Left ventricle myocardium superior (tissue), 1 donor: ENCODE measurements around the gene CAPZB. TPM values are rescaled to one million over a fixed set of nuclear protein-coding genes. Genes with fewer than 3 reads are reported as not detected.
A peak's percentile ranks its signal among the peaks of the same experiment; 100 is the strongest.

Experiments
- ATAC-seq: fragments of 200-7000 bp; cut with Tn5 transposase; one replicate; pipeline ENCODE4 v1.9.1; 2020; ENCODE audit warnings: mild to moderate bottlenecking, moderate library complexity
- DNase-seq: peaks from one replicate; pipeline ENCODE4 v3.0.0-alpha.2; 2020
- intact Hi-C: fragments of 100-400 bp; cut with micrococcal nuclease; formaldehyde crosslinking; loops from one replicate; pipeline ENCODE4 v1.11.0; 2022
- total RNA-seq: library from RNA; stranded (reverse); fragmentation: NEBNext Ultra II Directional; extraction: Animal tissue kit (Norgen Biotek cat#: 25700); gene quantifications from one replicate; pipeline ENCODE4 v1.2.1, GENCODE V29; 2021
- donor health status: DM: no; HTN: yes; CAD: no; lungs with severe emphysema.

The CAPZB gene
- total RNA-seq, 1 donor from 2014 or later, result 252 TPM

DNA sequence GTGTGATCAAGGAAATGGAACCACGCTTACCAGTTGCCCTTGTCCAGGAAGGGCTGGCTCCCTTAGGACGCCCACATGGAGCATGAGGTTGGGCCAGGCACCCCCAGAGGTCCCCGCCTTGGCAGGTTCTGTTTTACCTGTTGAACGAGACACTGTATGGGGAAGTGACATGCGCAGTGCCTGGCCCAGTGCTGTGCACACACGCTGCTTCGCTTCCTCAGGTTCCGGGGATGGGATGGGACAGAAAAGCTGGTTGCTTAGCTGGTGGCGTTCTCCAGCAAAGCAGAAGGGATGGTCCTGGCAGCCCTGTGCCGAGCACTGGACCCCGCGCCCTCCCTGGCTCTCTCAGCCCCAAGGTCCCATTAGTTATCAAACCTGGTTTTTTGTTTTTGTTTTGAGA, 152.5 kb downstream of the CAPZB start:
- no peak for ATAC-seq
- intact Hi-C loops, result no loop called here
- no peak for DNase-seq

DNA sequence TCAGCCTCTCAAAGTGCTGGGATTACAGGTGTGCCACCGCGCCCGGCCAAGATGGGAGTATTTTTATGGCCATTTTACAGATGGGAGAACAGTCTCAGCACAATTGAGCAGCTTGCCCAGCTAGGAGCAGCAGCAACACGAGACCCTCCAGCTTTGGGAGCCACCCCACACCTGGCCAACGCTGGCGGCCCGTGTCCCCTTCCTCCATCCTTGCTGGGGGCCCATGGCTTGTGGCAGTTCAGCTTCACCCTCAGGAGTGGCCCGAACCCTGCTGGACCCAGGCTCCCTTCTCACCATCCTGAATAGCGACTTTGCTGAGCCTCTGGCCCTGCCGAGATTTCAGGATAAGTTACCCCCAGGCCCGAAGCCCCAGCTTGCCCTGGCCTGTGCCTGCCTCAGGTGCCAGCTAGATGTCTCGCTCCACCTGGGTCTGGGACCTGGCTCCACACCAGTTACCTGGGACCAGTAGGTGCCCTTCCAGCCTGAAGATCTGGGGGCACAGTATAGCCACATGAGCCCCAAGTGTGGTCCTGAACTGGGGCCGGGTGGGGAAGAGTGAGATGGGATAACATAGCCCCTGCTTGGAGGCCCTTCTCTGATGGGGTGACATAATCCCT, 154.0 kb downstream of the CAPZB start:
- intact Hi-C loops, result no loop called here
- no peak for DNase-seq
- no peak for ATAC-seq

DNA sequence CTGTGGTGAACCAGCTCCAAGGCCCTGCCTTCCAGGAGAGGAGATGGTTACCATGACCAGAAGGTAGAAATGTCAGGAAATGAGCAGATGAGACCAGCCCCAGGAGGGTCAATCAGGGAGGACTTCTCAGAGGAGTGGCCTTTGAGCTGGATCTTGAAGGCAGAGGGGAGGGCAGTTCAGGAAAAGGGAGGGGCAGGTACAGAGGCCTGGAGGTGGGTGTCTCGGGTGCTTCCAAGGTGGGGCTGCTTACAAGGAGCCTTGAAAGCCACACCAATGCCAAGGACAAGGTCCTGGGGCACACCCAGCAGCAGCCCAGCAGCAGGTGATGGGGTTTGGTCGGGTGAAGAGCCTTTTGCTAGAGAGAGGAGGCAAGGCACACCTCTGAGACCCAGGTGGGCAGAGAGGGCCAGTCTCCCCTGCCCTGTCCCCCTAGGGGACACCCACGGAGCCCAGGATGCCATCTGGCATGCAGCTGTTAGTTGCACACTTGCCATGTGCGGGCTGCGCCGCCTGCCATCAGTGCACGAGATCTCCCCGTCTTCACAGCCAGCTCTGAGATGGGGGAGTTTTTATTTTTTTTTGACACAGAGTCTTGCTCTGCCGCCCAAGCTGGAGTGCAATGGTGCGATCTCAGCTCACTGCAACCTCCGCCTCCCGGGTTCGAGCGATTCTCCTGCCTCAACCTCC, 154.7 kb downstream of the CAPZB start:
- intact Hi-C loops, result no loop called here
- no peak for ATAC-seq
- no peak for DNase-seq

DNA sequence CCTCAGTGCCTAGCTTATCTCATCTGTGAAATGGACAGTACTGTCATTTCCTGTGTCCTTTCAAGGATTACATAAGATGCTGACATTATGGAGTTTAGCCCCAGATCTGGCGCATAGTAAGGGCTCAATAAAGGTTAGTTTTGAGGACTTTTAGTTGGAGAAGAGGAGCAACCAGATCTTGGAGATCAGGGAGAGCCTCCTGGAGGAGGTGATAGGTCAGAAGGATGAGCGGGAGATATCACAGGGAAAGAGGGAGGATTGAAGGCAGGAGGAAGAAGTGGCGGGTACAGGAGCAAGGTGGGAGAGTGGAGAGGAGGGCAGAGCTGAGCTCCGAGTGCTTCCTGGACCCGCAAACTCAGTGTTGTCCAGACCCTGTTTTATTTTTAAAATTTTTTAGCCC, 155.7 kb downstream of the CAPZB start:
- ATAC-seq (no peak), DNase-seq (no peak)
- intact Hi-C loops, result no loop called here

GRCh38 chr1:19329188-19329587, 156.2 kb downstream of the CAPZB start:
- DNase-seq (no peak), ATAC-seq (no peak)
- intact Hi-C loops, result no loop called here

DNA sequence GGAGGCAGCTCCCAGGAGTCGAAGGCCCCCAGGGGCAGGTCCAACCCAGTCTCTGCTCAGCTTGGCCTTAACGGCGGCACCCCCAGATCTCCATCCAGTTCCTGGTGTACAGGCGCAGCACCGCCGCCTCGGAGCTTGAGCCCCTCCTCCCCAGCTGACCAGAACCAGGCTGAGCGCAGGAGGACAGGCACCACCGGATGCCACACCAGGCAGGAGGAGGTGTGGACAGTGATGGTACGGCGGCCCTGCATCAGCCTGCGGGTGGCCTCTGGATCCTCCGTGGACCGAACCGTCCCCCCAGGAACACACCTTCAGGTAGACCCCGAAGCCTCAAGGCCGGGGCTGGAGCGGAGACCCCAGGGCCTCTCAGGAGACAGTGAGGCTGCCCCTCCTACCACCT, 156.9 kb downstream of the CAPZB start:
- DNase-seq (no peak), ATAC-seq (no peak)
- intact Hi-C loops, result no loop called here

GRCh38 chr1:19327736-19328135, 157.6 kb downstream of the CAPZB start:
- ATAC-seq (no peak), DNase-seq (peak; percentile 3)
- intact Hi-C loops, result no loop called here

DNA sequence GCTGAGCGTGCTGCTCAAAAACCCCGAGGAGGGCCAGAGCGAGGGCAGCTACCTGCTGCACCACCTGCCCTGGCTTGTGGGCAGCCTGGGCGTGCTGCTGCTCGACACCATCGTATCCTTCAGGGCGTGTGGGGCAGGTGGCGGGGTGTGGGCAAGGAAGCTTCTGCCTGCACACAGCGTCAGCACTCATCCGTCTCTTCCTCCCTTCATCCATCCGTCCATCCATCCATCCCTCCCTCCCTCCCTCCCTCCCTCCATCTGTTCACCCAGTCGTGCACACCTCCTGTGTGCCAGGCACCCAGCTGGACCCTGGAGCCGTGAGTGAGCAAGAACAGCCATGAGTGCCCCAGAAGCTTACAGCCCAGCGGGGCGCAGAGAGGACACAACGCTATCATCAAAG, 158.0 kb downstream of the CAPZB start:
- intact Hi-C loops, result no loop called here
- no peak for ATAC-seq
- DNase-seq, result peak; percentile 16

DNA sequence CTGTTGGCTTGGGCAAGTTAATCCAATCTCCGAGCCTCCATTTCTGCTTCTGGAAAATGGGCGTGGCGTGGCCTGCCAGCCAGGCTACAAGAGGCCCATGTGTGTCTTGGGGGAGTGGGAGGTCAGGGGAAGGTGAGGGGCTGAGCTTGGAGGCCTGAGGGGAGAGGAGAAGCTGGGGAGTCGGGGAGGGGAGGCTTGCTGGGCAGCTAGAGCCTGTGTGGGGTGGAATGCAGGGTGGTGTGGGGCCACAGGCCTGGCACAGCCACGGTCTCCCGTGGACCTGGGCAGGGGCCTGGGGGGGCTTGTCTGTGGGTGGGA, 158.6 kb downstream of the CAPZB start:
- intact Hi-C loops, result no loop called here
- peak; percentile 23 for DNase-seq
- no peak for ATAC-seq

- intact Hi-C loops, result no loop called here
- ATAC-seq, result no peak
- peak; percentile 26 for DNase-seq
Observed at GRCh38 chr1:19325958-19326747, 159.2 kb downstream of the CAPZB start.

DNA sequence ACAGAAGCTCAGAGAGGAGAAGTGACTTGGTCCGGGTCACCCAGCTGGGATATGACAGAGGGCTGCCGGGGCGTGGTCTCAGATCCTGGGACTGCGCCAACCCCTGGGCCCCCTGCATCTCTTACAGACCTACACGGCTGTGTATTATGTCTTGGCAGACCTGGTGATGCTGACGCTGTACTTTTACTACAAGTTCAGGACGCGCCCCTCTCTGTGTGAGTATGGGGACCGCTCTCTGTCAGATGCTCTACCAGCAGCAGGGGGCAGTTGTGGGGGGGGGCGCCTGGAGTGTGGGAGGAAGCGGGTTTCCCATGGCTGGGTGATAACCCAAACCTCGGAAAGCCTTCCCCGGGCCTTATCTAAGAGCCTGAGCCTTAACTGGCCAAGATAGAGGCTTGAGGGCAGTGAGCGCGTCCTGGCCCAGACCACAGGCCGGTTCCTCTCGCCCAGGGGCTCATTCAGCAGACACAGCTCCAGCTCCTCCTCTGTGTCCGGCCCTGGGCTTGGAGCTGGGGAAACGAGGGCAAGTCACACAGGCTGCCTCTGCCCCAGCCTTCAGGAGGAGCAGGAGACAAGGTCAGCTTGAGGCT, 159.9 kb downstream of the CAPZB start:
- intact Hi-C loops, result no loop called here
- DNase-seq (peak; percentile 11), ATAC-seq (no peak)

DNA sequence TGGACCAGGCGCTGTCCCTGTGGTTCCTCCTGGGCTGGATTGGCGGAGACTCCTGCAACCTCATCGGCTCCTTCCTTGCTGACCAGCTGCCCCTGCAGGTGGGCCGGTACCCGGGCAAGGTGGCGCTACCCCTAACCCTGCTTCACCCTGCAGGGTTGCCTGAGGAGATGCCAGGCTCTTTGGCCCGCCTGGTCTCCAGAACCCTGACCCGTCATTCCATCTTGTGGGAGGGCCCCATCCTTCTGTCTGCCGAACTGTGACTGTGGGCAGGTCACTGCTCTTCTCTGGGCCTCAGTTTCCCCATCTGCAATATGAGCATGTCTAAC, 160.7 kb downstream of the CAPZB start:
- peak; percentile 17 for DNase-seq
- no peak for ATAC-seq
- intact Hi-C loops, result no loop called here

DNA sequence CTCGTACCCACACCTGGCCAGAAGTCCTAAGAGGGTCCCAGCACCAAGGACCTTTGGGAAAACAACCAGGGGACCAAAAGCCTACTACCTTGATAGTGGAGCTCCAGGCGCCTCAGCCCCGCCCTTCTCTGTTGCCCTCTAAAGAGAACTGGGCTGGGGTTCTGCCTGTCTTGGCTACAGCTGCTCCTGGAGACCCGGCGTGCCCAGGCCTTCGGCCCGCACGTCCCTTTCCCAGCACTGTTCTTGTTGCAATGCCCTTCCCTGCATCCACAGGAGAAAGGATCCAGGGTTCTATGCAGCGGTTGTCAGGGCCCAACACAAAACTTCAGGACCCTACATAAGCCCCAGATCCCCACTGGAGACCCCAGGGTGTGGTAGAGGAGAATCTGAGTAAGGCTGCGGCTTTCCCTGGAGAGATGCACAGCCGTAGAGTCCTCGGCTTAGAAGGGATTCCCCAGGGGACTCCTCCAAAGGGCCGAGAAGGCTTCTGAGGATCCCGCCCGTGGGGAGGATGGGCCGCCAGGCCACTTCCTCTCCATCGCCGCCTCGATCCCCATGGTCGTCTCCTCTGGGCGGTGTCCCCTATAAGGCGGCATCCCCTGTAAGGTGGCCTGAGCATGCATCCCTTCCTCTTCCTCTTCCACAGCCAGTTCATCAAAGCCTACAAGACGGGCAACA, 161.2 kb downstream of the CAPZB start:
- ATAC-seq (no peak), DNase-seq (peak; percentile 10)
- intact Hi-C loops, result no loop called here

DNA sequence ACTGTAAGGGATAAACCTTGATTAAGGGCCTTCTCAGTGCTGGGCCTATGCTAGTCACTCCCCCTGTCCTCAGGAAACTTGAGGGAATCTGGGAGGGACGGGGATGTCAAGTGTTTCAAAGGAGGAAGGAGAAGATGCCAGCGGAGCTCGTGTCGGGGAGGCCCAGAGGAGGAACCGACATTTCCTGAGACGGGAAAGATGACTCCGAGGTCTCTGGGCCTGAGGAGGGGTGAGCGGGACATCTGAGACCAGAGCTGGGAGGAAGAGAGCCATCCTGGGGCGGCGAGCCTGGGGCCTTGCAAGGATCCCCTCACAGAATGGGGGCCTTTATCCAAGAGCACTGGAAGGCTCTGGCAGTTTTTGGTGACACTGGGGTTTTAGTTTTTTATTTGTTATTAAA, 162.9 kb downstream of the CAPZB start:
- intact Hi-C loops, result no loop called here
- ATAC-seq, result no peak
- peak; percentile 15 for DNase-seq

DNA sequence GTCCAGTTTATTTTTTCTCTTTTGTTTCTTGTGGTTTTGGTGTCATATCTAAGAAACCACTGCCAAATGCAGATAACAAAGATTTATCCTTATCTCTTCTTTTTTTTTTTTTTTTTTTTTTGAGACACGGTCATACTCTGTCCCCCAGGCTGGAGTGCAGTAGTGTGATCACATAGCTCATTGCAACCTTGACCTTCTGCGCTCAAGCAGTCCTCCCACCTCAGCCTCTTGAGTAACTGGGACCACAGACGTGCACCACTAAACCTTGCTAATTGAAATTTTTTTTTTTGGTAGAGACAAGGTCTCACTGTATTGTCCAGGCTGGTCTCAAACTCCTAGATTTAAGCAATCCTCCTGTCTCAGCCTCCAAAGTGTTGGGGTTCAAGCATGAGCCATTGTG, 164.3 kb downstream of the CAPZB start:
- DNase-seq (no peak), ATAC-seq (no peak)
- intact Hi-C loops, result no loop called here

- intact Hi-C loops, result no loop called here
- DNase-seq (no peak), ATAC-seq (no peak)
Observed at GRCh38 chr1:19319196-19319595, 166.1 kb downstream of the CAPZB start.

DNA sequence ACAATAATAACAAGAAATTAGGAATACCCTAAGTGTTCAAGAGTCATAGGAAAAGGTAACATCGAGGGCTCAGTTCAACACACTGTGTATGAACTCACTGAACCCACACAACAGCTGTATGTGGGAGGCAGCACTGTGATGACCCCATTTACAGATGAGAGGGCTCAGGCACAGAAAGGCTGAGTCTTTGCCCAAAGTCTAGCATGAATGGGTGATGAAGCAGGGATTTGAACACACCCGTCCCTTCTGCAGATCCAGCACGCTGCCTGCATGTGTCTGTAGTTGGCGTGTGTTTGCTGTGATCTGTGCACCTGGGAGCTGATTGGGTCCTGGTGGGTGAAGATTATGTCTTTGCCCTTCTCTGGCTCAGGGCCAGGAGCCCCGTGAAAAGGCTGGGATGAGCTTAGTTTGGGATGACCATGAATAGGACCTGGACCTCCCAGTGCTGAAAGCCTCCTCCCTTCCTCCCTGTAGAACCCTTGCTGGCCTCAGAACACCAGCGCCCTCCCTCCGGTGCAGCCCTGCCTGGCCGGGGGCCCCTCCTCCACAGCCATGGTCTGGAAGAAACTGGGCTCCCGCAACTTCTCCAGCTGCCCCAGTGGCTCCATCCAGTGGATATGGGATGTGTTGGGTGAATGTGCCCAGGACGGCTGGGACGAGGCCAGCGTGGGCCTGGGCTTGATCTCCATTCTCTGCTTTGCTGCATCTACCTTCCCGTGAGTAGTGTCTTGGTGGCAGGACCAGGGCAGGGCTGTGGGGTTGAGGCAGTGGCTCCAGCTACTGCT, 168.0 kb downstream of the CAPZB start:
- intact Hi-C loops, result no loop called here
- ATAC-seq (no peak), DNase-seq (no peak)

- DNase-seq (no peak), ATAC-seq (no peak)
- intact Hi-C loops, result no loop called here
Observed at GRCh38 chr1:19315378-19316198, 169.8 kb downstream of the CAPZB start.
